Stimulated activated CD4-positive, alpha-beta T cell treated with anti-CD3 and anti-CD28 coated beads, Interleukin-1b, Interleukin-23, amount 100 ng/mL, for 1 hour (primary cell): Measurements from ENCODE around the gene ANKRD31.
"Not testable (repeated sequence)": the region's sequence is repeated elsewhere in the genome, so short reads cannot be mapped to it uniquely, and the experiment has no call there.

Experiments used
- DNase-seq, 2 donors: peaks; one replicate each; pipeline ENCODE4 v3.0.0-alpha.2; 2020; ENCODE audit warnings: low read depth in 2 of 2

Gene ANKRD31

GRCh38 chr5:75225506-75225905 lies 11.2 kb downstream of the ANKRD31 start:
- DNase-seq, result no peak

GRCh38 chr5:75220787-75221186 lies 15.9 kb downstream of the ANKRD31 start:
- not testable (repeated sequence) for DNase-seq

- no peak for DNase-seq
Measured at GRCh38 chr5:75214928-75215327, 21.8 kb downstream of the ANKRD31 start.

- DNase-seq, result no peak
Measured at GRCh38 chr5:75214409-75214808, 22.3 kb downstream of the ANKRD31 start.

- no peak for DNase-seq
Measured at GRCh38 chr5:75203604-75204003, 33.1 kb downstream of the ANKRD31 start.

GRCh38 chr5:75202935-75203334 lies 33.7 kb downstream of the ANKRD31 start:
- no peak for DNase-seq

- no peak for DNase-seq
Measured at GRCh38 chr5:75200776-75201175, 35.9 kb downstream of the ANKRD31 start.

GRCh38 chr5:75199946-75200345 lies 36.7 kb downstream of the ANKRD31 start:
- no peak for DNase-seq

GRCh38 chr5:75199071-75199470 lies 37.6 kb downstream of the ANKRD31 start:
- no peak for DNase-seq

- no peak for DNase-seq
Measured at GRCh38 chr5:75197745-75198144, 38.9 kb downstream of the ANKRD31 start.

GRCh38 chr5:75192804-75193203 lies 43.9 kb downstream of the ANKRD31 start:
- no peak for DNase-seq

GRCh38 chr5:75192264-75192663 lies 44.4 kb downstream of the ANKRD31 start:
- no peak for DNase-seq

GRCh38 chr5:75190227-75190626 lies 46.5 kb downstream of the ANKRD31 start:
- DNase-seq, result no peak

- DNase-seq, result no peak
Measured at GRCh38 chr5:75189353-75189752, 47.3 kb downstream of the ANKRD31 start.

- DNase-seq, result no peak
Measured at GRCh38 chr5:75185763-75186162, 50.9 kb downstream of the ANKRD31 start.

GRCh38 chr5:75176009-75176408 lies 60.7 kb downstream of the ANKRD31 start:
- not testable (repeated sequence) for DNase-seq

- DNase-seq, result not testable (repeated sequence)
Measured at GRCh38 chr5:75174872-75175271, 61.8 kb downstream of the ANKRD31 start.

- no peak for DNase-seq
Measured at GRCh38 chr5:75169516-75169915, 67.2 kb downstream of the ANKRD31 start.

- DNase-seq, result no peak
Measured at GRCh38 chr5:75168026-75168735, 68.5 kb downstream of the ANKRD31 start.

- DNase-seq, result no peak
Measured at GRCh38 chr5:75167345-75167744, 69.3 kb downstream of the ANKRD31 start.

- not testable (repeated sequence) for DNase-seq
Measured at GRCh38 chr5:75161508-75161907, 75.2 kb downstream of the ANKRD31 start.

- DNase-seq, result no peak
Measured at GRCh38 chr5:75156585-75156984, 80.1 kb downstream of the ANKRD31 start.

GRCh38 chr5:75152860-75153259 lies 83.8 kb downstream of the ANKRD31 start:
- no peak for DNase-seq

- no peak for DNase-seq
Measured at GRCh38 chr5:75148051-75148450, 88.6 kb downstream of the ANKRD31 start.
